Measurements from ENCODE around the gene MAPKAP1.
A peak's percentile ranks its signal among the peaks of the same experiment; 100 is the strongest.

MAPKAP1 gene

DNA sequence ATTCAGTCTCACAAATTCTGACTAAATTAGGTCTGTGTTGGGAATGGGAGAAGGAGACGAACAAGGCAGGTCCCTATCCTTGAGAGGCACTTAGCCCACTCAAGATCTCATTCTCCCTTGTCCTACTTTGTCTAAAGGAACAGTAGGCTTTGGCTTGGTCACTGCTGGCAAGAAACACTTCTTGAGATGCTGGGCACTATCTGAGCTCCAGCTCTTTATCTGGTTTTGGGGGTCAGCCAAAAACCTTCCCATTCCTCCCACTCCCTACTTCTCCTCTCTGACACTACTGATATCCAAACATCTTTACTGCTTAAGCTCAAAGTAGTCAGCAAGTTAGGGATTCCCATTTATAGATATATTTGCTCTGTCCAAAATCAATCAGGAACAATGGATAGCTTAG lies 155.2 kb downstream of the MAPKAP1 start:
- no peak overlapping the region for H3K4me3 ChIP-seq (replicated peaks; ENCODE audit: low read depth, low read length)
- no peak for DNase-seq (ENCODE audit: low read depth)
- TF ChIP-seq, protein P1, sequence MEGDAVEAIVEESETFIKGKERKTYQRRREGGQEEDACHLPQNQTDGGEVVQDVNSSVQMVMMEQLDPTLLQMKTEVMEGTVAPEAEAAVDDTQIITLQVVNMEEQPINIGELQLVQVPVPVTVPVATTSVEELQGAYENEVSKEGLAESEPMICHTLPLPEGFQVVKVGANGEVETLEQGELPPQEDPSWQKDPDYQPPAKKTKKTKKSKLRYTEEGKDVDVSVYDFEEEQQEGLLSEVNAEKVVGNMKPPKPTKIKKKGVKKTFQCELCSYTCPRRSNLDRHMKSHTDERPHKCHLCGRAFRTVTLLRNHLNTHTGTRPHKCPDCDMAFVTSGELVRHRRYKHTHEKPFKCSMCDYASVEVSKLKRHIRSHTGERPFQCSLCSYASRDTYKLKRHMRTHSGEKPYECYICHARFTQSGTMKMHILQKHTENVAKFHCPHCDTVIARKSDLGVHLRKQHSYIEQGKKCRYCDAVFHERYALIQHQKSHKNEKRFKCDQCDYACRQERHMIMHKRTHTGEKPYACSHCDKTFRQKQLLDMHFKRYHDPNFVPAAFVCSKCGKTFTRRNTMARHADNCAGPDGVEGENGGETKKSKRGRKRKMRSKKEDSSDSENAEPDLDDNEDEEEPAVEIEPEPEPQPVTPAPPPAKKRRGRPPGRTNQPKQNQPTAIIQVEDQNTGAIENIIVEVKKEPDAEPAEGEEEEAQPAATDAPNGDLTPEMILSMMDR (IDR thresholded peaks at IDR 0.05; ENCODE audit: low read length, missing control alignments): no peak

DNA sequence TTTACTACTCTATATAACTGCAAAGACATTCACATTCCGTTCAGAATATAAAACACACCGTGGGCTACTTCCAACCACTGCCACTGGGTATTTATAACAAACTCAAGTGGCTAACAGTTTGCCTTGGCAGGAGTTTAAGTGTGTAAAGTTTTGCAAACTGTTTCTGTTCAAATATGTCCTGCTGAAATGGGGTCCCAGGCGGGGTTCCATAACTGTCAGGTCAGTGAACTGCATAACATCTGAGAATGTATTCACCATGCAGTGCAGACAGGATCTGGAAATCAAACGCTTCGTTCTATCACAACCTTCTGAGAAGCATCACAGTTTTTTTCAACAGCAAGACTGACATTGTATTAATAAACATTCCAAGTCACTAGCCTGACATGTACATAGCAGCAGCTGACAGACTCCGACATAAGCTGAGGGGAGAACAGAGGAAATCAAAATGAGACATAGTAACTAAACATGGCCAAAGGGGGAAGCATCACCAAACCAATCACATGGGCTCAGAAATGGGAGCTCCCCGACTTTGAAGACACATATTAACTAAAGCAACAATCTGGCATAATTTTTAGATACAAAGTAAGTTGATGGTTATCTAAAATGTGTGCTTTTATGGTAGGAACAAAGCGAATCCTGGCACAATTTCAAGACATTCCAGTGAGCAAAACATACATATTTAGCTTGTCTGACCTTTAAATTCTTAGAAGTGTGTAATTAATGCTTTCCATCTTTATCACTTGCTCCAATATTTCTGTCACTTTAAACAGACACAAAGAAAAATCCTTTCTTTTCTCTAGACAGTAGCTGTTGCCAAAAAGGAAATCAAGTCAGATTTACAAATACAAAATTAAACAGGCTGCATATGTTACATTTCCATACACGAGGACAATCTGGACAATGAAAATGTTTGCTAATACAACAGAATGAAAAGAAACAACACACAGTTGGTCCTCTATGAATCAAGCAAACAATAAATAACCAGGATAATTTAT lies 156.8 kb downstream of the MAPKAP1 start:
- TF ChIP-seq, protein P1 (IDR thresholded peaks at IDR 0.05; ENCODE audit: low read length, missing control alignments): no peak
- DNase-seq (ENCODE audit: low read depth): peak; percentile 46
- no peak overlapping the region for H3K4me3 ChIP-seq (replicated peaks; ENCODE audit: low read depth, low read length)

DNA sequence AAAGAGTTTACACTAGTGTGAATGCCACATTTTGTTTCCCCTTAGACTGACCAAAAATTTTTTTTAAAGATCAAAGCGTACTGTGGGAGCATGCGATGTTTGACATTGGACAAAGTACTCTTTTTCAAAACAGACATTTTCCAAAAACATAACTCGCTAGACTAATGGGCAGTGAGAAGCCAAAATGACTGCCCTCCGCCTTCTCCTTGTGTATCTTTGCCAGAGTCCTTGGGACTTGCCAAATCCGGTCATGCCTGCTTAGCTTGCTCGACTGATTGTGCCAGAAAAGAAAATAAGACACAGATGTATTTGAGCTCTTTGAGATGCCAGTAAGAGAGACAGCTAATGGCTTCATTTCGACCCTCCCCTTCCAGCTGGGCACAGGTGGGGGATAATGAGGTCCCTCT lies 157.5 kb downstream of the MAPKAP1 start:
- peak; percentile 27 for DNase-seq (ENCODE audit: low read depth)
- no peak overlapping the region for H3K4me3 ChIP-seq (replicated peaks; ENCODE audit: low read depth, low read length)
- TF ChIP-seq, protein P1 (IDR thresholded peaks at IDR 0.05; ENCODE audit: low read length, missing control alignments): no peak

DNA sequence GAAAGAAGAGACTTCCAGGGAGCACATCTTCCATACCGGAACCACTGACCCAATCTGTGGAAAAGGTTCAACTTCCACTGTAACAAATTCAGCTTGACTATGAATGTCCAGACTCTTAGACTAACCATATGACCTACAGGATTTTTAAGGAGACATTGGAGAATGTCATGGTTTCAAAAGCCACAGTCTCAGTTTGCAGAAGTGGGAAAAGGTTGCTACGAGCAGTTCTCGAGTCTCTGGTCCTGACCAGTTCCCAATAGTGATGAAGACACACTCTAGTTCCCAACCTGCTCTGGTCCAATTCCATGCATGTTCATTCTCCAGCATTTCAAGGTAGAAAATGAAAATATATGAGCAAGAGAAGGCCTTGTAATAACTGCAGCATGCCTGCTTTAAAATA lies 158.0 kb downstream of the MAPKAP1 start:
- no peak overlapping the region for H3K4me3 ChIP-seq (replicated peaks; ENCODE audit: low read depth, low read length)
- TF ChIP-seq, protein P1 (IDR thresholded peaks at IDR 0.05; ENCODE audit: low read length, missing control alignments): no peak
- no peak for DNase-seq (ENCODE audit: low read depth)

DNA sequence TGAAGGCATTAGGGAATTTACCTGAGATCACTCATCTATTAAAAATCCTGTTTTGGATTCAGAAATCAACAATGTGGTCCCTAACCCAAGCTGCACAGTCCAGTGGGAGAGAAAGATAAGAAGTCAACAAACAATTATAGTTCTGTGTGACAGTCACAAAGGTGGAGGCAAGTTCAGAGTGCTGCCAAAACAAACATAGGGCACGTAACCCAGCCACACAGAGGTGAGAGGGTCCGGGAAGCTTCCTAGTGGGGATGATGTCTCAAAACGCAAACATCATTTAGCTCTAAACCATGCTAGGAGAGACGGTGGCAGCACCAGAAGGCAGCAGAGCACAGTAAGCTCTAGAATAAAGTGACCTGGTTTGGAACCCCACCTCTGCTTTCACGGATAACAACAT lies 158.9 kb downstream of the MAPKAP1 start:
- TF ChIP-seq, protein P1 (IDR thresholded peaks at IDR 0.05; ENCODE audit: low read length, missing control alignments): no peak
- H3K4me3 ChIP-seq (replicated peaks; ENCODE audit: low read depth, low read length): no peak overlapping the region
- no peak for DNase-seq (ENCODE audit: low read depth)

DNA sequence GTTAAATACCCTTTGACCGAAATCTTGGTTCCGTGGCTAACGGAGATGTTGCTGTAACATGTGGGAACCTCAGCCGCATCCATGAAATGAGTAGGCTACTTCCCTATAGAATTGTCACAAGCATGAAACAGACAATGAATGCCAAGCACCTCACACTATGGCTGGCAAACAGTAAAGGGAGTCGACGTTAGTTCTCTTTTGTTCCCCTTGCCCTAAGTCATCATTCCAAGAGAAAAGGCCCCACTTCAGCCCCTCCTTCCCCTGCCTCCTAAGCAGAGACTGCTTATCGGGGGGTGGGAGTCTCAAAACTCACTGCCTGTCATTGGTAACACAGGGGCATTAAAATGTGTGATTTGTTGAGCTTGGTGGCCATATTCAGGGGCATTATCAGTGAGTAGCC lies 159.6 kb downstream of the MAPKAP1 start:
- no peak for DNase-seq (ENCODE audit: low read depth)
- H3K4me3 ChIP-seq (replicated peaks; ENCODE audit: low read depth, low read length): no peak overlapping the region
- TF ChIP-seq, protein P1 (IDR thresholded peaks at IDR 0.05; ENCODE audit: low read length, missing control alignments): no peak
